Prostate gland (tissue), 2 donors: ENCODE measurements around the gene SLC2A4.

Source experiments
- POLR2A ChIP-seq: fragments of 450-650 bp; IDR thresholded peaks from one replicate; pipeline ENCODE4 v1.6.1; 2016; ENCODE audit warnings: antibody characterized with exemption, mild to moderate bottlenecking
- POLR2AphosphoS5 ChIP-seq: sonication (generic); formaldehyde crosslinking; IDR thresholded peaks from one replicate; pipeline ENCODE4 v1.6.1; 2017; ENCODE audit warnings: antibody characterized with exemption
- TF ChIP-seq, protein P1 (sequence below), 4 experiments: fragments of 200-600 bp in 2 of 4; fragments of 450-650 bp in 2 of 4; sonication (generic) in 2 of 4; IDR thresholded peaks; 1 replicate in 3 of 4; 2 replicates in 1 of 4; pipeline ENCODE4 v1.5.1; 2016 to 2019; ENCODE audit warnings: antibody characterized with exemption in 4 of 4, mild to moderate bottlenecking in 2 of 4, moderate library complexity in 2 of 4

DNA sequence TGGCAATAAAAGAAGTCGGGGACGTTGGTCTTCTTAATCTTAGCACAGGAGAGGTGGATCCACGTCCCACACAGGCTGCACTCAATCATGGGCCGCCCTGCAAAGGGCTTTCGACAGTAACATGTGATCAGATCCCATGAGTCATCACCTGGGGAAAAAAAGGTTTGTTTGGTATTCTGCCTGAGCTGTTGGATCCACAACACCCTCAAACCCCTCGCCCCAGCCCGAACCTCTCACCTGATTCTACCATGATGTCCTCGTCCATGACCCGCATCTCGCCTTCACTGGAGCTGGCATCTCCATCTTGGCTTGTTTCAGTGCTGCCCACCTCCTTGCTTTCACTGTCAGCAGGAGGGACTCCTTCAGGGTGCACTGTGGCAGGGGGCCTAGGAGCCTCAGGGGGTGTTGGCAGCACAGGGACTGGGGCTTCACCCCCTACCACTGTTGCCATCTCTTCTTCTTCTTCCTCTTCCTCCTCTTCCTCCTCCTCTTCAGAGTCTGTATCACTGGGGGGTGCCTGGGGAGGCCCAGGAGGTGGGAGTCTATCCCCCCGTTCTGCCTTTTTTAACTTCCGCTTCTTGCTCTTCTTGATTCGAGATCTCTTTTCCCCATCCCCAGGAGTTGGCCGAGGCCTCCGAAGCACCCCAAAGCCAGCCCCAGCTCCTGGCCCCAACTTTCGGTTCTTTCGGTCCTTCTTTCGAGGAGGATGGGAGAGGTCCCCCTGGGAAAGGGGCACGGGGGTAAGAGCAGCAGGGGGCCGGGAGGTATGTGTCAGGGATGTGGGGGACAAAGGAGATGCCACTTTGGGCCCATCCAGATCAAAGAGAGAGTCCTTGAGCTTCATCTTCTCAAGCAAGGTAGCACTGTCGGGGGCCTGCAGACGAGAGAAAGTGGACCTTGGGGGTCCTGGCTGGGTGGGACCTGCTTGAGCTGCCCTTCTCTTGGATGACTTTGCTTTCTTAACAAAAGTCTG is 45.5 kb upstream of the SLC2A4 start:
- no peak for TF ChIP-seq POLR2AphosphoS5
- TF ChIP-seq, protein P1, sequence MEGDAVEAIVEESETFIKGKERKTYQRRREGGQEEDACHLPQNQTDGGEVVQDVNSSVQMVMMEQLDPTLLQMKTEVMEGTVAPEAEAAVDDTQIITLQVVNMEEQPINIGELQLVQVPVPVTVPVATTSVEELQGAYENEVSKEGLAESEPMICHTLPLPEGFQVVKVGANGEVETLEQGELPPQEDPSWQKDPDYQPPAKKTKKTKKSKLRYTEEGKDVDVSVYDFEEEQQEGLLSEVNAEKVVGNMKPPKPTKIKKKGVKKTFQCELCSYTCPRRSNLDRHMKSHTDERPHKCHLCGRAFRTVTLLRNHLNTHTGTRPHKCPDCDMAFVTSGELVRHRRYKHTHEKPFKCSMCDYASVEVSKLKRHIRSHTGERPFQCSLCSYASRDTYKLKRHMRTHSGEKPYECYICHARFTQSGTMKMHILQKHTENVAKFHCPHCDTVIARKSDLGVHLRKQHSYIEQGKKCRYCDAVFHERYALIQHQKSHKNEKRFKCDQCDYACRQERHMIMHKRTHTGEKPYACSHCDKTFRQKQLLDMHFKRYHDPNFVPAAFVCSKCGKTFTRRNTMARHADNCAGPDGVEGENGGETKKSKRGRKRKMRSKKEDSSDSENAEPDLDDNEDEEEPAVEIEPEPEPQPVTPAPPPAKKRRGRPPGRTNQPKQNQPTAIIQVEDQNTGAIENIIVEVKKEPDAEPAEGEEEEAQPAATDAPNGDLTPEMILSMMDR (IDR thresholded peaks at IDR 0.05), result no peak
- TF ChIP-seq POLR2A, result no peak
